NCI-H2196 (cell line): ENCODE data around the gene CXXC5.
A peak's percentile ranks its signal among the peaks of the same experiment; 100 is the strongest.

Experiments
- DNase-seq: peaks from one replicate; lab custom pipeline; 2025; ENCODE audit not compliant: unreplicated experiment; lab: John Stamatoyannopoulos, UW

Gene CXXC5

GRCh38 chr5:139638090-139638735 lies 9.9 kb upstream of the CXXC5 start:
- DNase-seq: peak; percentile 88

- DNase-seq: no peak
Measured at GRCh38 chr5:139638736-139639618, 9.2 kb upstream of the CXXC5 start.

- DNase-seq: peak; percentile 41
Measured at GRCh38 chr5:139639619-139640380, 8.3 kb upstream of the CXXC5 start.

- no peak for DNase-seq
Measured at GRCh38 chr5:139640421-139641115, 7.6 kb upstream of the CXXC5 start.

- no peak for DNase-seq
Measured at GRCh38 chr5:139641116-139642080, 6.8 kb upstream of the CXXC5 start.

- DNase-seq: no peak
Measured at GRCh38 chr5:139642213-139642612, 5.9 kb upstream of the CXXC5 start.

GRCh38 chr5:139642891-139643871 lies 5.0 kb upstream of the CXXC5 start:
- no peak for DNase-seq

GRCh38 chr5:139644001-139644456 lies 4.1 kb upstream of the CXXC5 start:
- no peak for DNase-seq

GRCh38 chr5:139644646-139645429 lies 3.3 kb upstream of the CXXC5 start:
- no peak for DNase-seq

GRCh38 chr5:139645430-139645871 lies 2.7 kb upstream of the CXXC5 start:
- no peak for DNase-seq

- DNase-seq: no peak
Measured at GRCh38 chr5:139646111-139646510, 2.0 kb upstream of the CXXC5 start.

- DNase-seq: no peak
Measured at GRCh38 chr5:139646912-139647505, 1.1 kb upstream of the CXXC5 start.

GRCh38 chr5:139647506-139648204 lies 494 bp upstream of the CXXC5 start:
- no peak for DNase-seq

- no peak for DNase-seq
Measured at GRCh38 chr5:139649082-139649991, 1.2 kb downstream of the CXXC5 start.

- DNase-seq: no peak
Measured at GRCh38 chr5:139650031-139650688, 2.0 kb downstream of the CXXC5 start.
